ENCODE measurements around the gene SLC7A10.
"Not testable (repeated sequence)": the region's sequence is repeated elsewhere in the genome, so short reads cannot be mapped to it uniquely, and the experiment has no call there.

SLC7A10 gene

GRCh38 chr19:33166037-33166436 is 59.6 kb downstream of the SLC7A10 start:
- not testable (repeated sequence) for H2BK120ac ChIP-seq (ENCODE audit: insufficient read depth, low read length, poor library complexity); H3K9ac ChIP-seq (ENCODE audit: low read length); H4K8ac ChIP-seq (ENCODE audit: low read depth, low read length); H3K79me1 ChIP-seq (ENCODE audit: low read length); H3K27me3 ChIP-seq (ENCODE audit: insufficient read depth, low read length); H3K79me2 ChIP-seq (ENCODE audit: control insufficient read depth, insufficient read depth, low read length, poor library complexity); H3K23ac ChIP-seq (ENCODE audit: low read length); H3K18ac ChIP-seq (ENCODE audit: low read length); H2BK5ac ChIP-seq (ENCODE audit: low read depth, low read length, poor library complexity); H3K9me3 ChIP-seq (ENCODE audit: insufficient read depth, low read depth, low read length); H2AFZ ChIP-seq (ENCODE audit: insufficient read depth, low read length, poor library complexity); H4K91ac ChIP-seq (ENCODE audit: low read depth, low read length); H3K4me1 ChIP-seq (ENCODE audit: control insufficient read depth in 1 of 2, insufficient read depth in 2 of 2, low read length in 2 of 2); H3K4ac ChIP-seq (ENCODE audit: low read depth, low read length); H3K14ac ChIP-seq (ENCODE audit: low read length); H2BK12ac ChIP-seq (ENCODE audit: low read length); H3K4me2 ChIP-seq (ENCODE audit: low read length); H3K27ac ChIP-seq (ENCODE audit: low read depth, low read length); H4K12ac ChIP-seq (ENCODE audit: low read depth, low read length); H3K36me3 ChIP-seq (ENCODE audit: control insufficient read depth in 1 of 2, insufficient read depth in 2 of 2, low read length in 2 of 2); H3K4me3 ChIP-seq (ENCODE audit: low read depth, low read length); H2AK5ac ChIP-seq (ENCODE audit: low read length); DNase-seq
- no CpG with 5 or more reads among the region's 6 CpGs for WGBS (ENCODE audit: extremely low coverage, insufficient coverage, insufficient read length)

GRCh38 chr19:33163481-33163880 is 62.2 kb downstream of the SLC7A10 start:
- Histone ChIP-seq H3K27ac (ENCODE audit: low read depth, low read length) (no peak overlapping the region), H3K4me3 (ENCODE audit: low read depth, low read length) (no peak overlapping the region), H4K8ac (ENCODE audit: low read depth, low read length) (no peak overlapping the region), H2AFZ (ENCODE audit: insufficient read depth, low read length, poor library complexity) (no peak overlapping the region), H3K79me1 (ENCODE audit: low read length) (no peaks in the 10 kb centered on the region), H4K91ac (ENCODE audit: low read depth, low read length) (no peak overlapping the region), H2BK5ac (ENCODE audit: low read depth, low read length, poor library complexity) (no peak overlapping the region), H3K27me3 (ENCODE audit: insufficient read depth, low read length) (peaks cover 2% of the 10 kb centered on the region), H3K79me2 (ENCODE audit: control insufficient read depth, insufficient read depth, low read length, poor library complexity) (no peaks in the 10 kb centered on the region), H3K14ac (ENCODE audit: low read length) (no peak overlapping the region), H3K4me2 (ENCODE audit: low read length) (no peak overlapping the region), H3K9me3 (ENCODE audit: insufficient read depth, low read depth, low read length) (no peaks in the 10 kb centered on the region), H3K4me1 (ENCODE audit: control insufficient read depth in 1 of 2, insufficient read depth in 2 of 2, low read length in 2 of 2) (no peaks in the 10 kb centered on the region), H2AK5ac (ENCODE audit: low read length) (no peak overlapping the region), H3K36me3 (ENCODE audit: control insufficient read depth in 1 of 2, insufficient read depth in 2 of 2, low read length in 2 of 2) (no peaks in the 10 kb centered on the region), H4K12ac (ENCODE audit: low read depth, low read length) (no peak overlapping the region), H3K18ac (ENCODE audit: low read length) (no peak overlapping the region), H3K9ac (ENCODE audit: low read length) (no peak overlapping the region), H2BK120ac (ENCODE audit: insufficient read depth, low read length, poor library complexity) (no peak overlapping the region), H3K4ac (ENCODE audit: low read depth, low read length) (no peak overlapping the region), H3K23ac (ENCODE audit: low read length) (no peak overlapping the region), H2BK12ac (ENCODE audit: low read length) (no peak overlapping the region)
- DNase-seq, result no peak
- WGBS (ENCODE audit: extremely low coverage, insufficient coverage, insufficient read length), result no CpG with 5 or more reads among the region's 6 CpGs

GRCh38 chr19:33161201-33161600 is 64.4 kb downstream of the SLC7A10 start:
- no CpG with 5 or more reads among the region's 4 CpGs for WGBS (ENCODE audit: extremely low coverage, insufficient coverage, insufficient read length)
- H2BK12ac ChIP-seq (ENCODE audit: low read length), result no peak overlapping the region
- H3K18ac ChIP-seq (ENCODE audit: low read length), result no peak overlapping the region

GRCh38 chr19:33159893-33160292 is 65.8 kb downstream of the SLC7A10 start:
- H2BK12ac ChIP-seq (ENCODE audit: low read length), result no peak overlapping the region
- no peak overlapping the region for H3K4me2 ChIP-seq (ENCODE audit: low read length)
- no peak overlapping the region for H3K9ac ChIP-seq (ENCODE audit: low read length)
- no peaks in the 10 kb centered on the region for H3K79me2 ChIP-seq (ENCODE audit: control insufficient read depth, insufficient read depth, low read length, poor library complexity)
- no peaks in the 10 kb centered on the region for H3K9me3 ChIP-seq (ENCODE audit: insufficient read depth, low read depth, low read length)
- H4K91ac ChIP-seq (ENCODE audit: low read depth, low read length), result no peak overlapping the region
- WGBS (ENCODE audit: extremely low coverage, insufficient coverage, insufficient read length), result no CpG with 5 or more reads among the region's 8 CpGs
- H2AFZ ChIP-seq (ENCODE audit: insufficient read depth, low read length, poor library complexity), result no peak overlapping the region
- H2BK5ac ChIP-seq (ENCODE audit: low read depth, low read length, poor library complexity), result no peak overlapping the region
- peaks cover 2% of the 10 kb centered on the region for H3K27me3 ChIP-seq (ENCODE audit: insufficient read depth, low read length)
- H3K4me1 ChIP-seq (ENCODE audit: control insufficient read depth in 1 of 2, insufficient read depth in 2 of 2, low read length in 2 of 2), result no peaks in the 10 kb centered on the region
- no peak overlapping the region for H3K4me3 ChIP-seq (ENCODE audit: low read depth, low read length)
- no peak overlapping the region for H3K27ac ChIP-seq (ENCODE audit: low read depth, low read length)
- H2BK120ac ChIP-seq (ENCODE audit: insufficient read depth, low read length, poor library complexity), result no peak overlapping the region
- no peak overlapping the region for H3K18ac ChIP-seq (ENCODE audit: low read length)
- H2AK5ac ChIP-seq (ENCODE audit: low read length), result no peak overlapping the region
- no peak overlapping the region for H4K8ac ChIP-seq (ENCODE audit: low read depth, low read length)
- H3K14ac ChIP-seq (ENCODE audit: low read length), result no peak overlapping the region
- no peaks in the 10 kb centered on the region for H3K79me1 ChIP-seq (ENCODE audit: low read length)
- H3K4ac ChIP-seq (ENCODE audit: low read depth, low read length), result no peak overlapping the region
- no peak for DNase-seq
- H3K36me3 ChIP-seq (ENCODE audit: control insufficient read depth in 1 of 2, insufficient read depth in 2 of 2, low read length in 2 of 2), result no peaks in the 10 kb centered on the region
- no peak overlapping the region for H3K23ac ChIP-seq (ENCODE audit: low read length)
- no peak overlapping the region for H4K12ac ChIP-seq (ENCODE audit: low read depth, low read length)

More at GRCh38 chr19:33161201-33161600, 64.4 kb downstream of the SLC7A10 start:
- H3K9ac ChIP-seq (ENCODE audit: low read length), result no peak overlapping the region
- no peak overlapping the region for H3K4me3 ChIP-seq (ENCODE audit: low read depth, low read length)
- H3K27me3 ChIP-seq (ENCODE audit: insufficient read depth, low read length), result peaks cover 2% of the 10 kb centered on the region
- no peak for DNase-seq
- no peaks in the 10 kb centered on the region for H3K36me3 ChIP-seq (ENCODE audit: control insufficient read depth in 1 of 2, insufficient read depth in 2 of 2, low read length in 2 of 2)
- no peak overlapping the region for H3K4ac ChIP-seq (ENCODE audit: low read depth, low read length)
- H3K79me2 ChIP-seq (ENCODE audit: control insufficient read depth, insufficient read depth, low read length, poor library complexity), result no peaks in the 10 kb centered on the region
- H4K91ac ChIP-seq (ENCODE audit: low read depth, low read length), result no peak overlapping the region
- no peak overlapping the region for H2BK120ac ChIP-seq (ENCODE audit: insufficient read depth, low read length, poor library complexity)
- H2BK5ac ChIP-seq (ENCODE audit: low read depth, low read length, poor library complexity), result no peak overlapping the region
- H3K27ac ChIP-seq (ENCODE audit: low read depth, low read length), result no peak overlapping the region
- H2AFZ ChIP-seq (ENCODE audit: insufficient read depth, low read length, poor library complexity), result no peak overlapping the region
- H2AK5ac ChIP-seq (ENCODE audit: low read length), result no peak overlapping the region
- no peak overlapping the region for H4K12ac ChIP-seq (ENCODE audit: low read depth, low read length)
- no peaks in the 10 kb centered on the region for H3K79me1 ChIP-seq (ENCODE audit: low read length)
- no peaks in the 10 kb centered on the region for H3K9me3 ChIP-seq (ENCODE audit: insufficient read depth, low read depth, low read length)
- no peak overlapping the region for H4K8ac ChIP-seq (ENCODE audit: low read depth, low read length)
- no peak overlapping the region for H3K4me2 ChIP-seq (ENCODE audit: low read length)
- H3K14ac ChIP-seq (ENCODE audit: low read length), result no peak overlapping the region
- no peak overlapping the region for H3K23ac ChIP-seq (ENCODE audit: low read length)
- H3K4me1 ChIP-seq (ENCODE audit: control insufficient read depth in 1 of 2, insufficient read depth in 2 of 2, low read length in 2 of 2), result no peaks in the 10 kb centered on the region

Data from trophoblast cell (in vitro differentiated cells and primary cell).